GM19193 (cell line): ENCODE results near the gene AQP1.

ENCODE experiments used
- POLR2A ChIP-seq: IDR thresholded peaks from 4 replicates; pipeline ENCODE4 v1.6.1; 2011; ENCODE audit not compliant: insufficient read depth, insufficient read length; ENCODE audit errors: extremely low read depth

Gene AQP1

DNA sequence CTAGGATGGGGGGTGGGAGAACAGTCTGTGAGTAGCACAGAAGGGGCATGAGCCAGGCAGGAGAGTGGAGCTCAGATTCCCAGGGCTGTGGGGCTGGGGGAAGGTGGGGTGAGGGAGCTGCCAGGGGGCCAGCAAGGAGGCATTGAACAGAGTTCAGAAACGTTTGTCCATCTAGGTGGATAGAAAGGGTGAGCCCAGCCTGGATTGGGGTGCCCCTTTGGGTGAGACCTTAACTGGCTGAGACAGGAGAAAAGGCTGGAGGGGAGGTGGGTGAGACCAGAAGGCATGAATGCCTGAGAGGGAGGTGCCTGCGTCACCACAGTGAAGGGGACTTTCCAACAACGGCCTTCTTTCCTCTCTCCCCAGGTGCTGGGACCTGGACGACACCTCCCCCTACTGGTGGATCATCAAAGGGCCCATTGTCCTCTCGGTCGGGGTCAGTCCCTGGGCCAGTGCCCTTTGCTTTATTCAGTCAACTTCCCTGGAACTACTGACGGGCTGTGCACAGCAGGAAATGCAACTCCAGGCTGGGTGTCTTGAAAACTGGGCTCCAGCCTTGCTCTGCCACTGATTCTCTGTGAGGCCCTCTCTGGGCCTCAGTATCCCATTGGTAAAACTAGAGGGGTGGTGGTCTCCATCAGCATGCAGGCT lies 63.1 kb downstream of the AQP1 start:
- TF ChIP-seq POLR2A, result no peak
